ENCODE data around the gene POLE. TPM values are rescaled to one million over a fixed set of nuclear protein-coding genes. Genes with fewer than 3 reads are reported as not detected.
A peak's percentile ranks its signal among the peaks of the same experiment; 100 is the strongest.

POLE gene
- total RNA-seq, 3 donors from 2014 or later = 45.0 to 72.2 (median 55.1) TPM

GRCh38 chr12:132618683-132619043, 68.5 kb downstream of the POLE start, which contains the start of gene P2RX2:
TSS of gene P2RX2 (plus strand) at chr12:132618776. CDS start at chr12:132618817, 41 bp downstream.
- TF ChIP-seq CTCF (IDR thresholded peaks at IDR 0.05) = no peak
- ATAC-seq (no peak), DNase-seq (peak in 1 of 3 donors; percentile 39)
- peaks cover 10% of the 10 kb centered on the region for H3K9me3 ChIP-seq
- H3K36me3 ChIP-seq (ENCODE audit: low read depth) = no peaks in the 10 kb centered on the region
- H3K4me3 ChIP-seq = no peak within 1 kb of the TSS
- intact Hi-C loops (cut with DNase I, micrococcal nuclease) = no loop called here
- peaks cover 4% of the 10 kb centered on the region for H3K4me1 ChIP-seq (ENCODE audit: low read depth)

- H3K4me3 ChIP-seq = no peak overlapping the region
- intact Hi-C loops (cut with DNase I, micrococcal nuclease) = no loop called here
- DNase-seq = peak in 2 of 3 donors; percentile 35 to 37
- peaks cover 4% of the 10 kb centered on the region for H3K4me1 ChIP-seq (ENCODE audit: low read depth)
- H3K9me3 ChIP-seq = peaks cover 10% of the 10 kb centered on the region
- ATAC-seq = no peak
- no peaks in the 10 kb centered on the region for H3K36me3 ChIP-seq (ENCODE audit: low read depth)
- no peak for TF ChIP-seq CTCF (IDR thresholded peaks at IDR 0.05)
These were observed 69.1 kb downstream of the POLE start for GRCh38 chr12:132617822-132618682.

- Histone ChIP-seq H3K4me1 (ENCODE audit: low read depth) (peaks cover 4% of the 10 kb centered on the region), H3K4me3 (no peak overlapping the region), H3K9me3 (peaks cover 10% of the 10 kb centered on the region), H3K36me3 (ENCODE audit: low read depth) (no peaks in the 10 kb centered on the region)
- ATAC-seq = no peak
- no peak for TF ChIP-seq CTCF (IDR thresholded peaks at IDR 0.05)
- intact Hi-C loops (cut with DNase I, micrococcal nuclease) = no loop called here
- DNase-seq = peak in 1 of 3 donors; percentile 4
These were observed 69.9 kb downstream of the POLE start for GRCh38 chr12:132617135-132617701.

GRCh38 chr12:132615579-132616038, 71.5 kb downstream of the POLE start:
- no peak for TF ChIP-seq CTCF (IDR thresholded peaks at IDR 0.05)
- no peaks in the 10 kb centered on the region for H3K36me3 ChIP-seq (ENCODE audit: low read depth)
- peaks cover 4% of the 10 kb centered on the region for H3K4me1 ChIP-seq (ENCODE audit: low read depth)
- ATAC-seq (no peak), DNase-seq (peak in 1 of 3 donors; percentile 36)
- H3K4me3 ChIP-seq = no peak overlapping the region
- intact Hi-C loops (cut with DNase I, micrococcal nuclease) = no loop called here
- peaks cover 14% of the 10 kb centered on the region for H3K9me3 ChIP-seq

GRCh38 chr12:132614861-132615578, 72.1 kb downstream of the POLE start:
- intact Hi-C loops (cut with DNase I, micrococcal nuclease) = loop anchor here in 1 of 2 donors (5.0 kb wide), 1 partner anchor 198 kb away; no protein-coding TSS in a partner anchor
- Histone ChIP-seq H3K4me3 (no peak overlapping the region), H3K9me3 (peaks cover 14% of the 10 kb centered on the region), H3K4me1 (ENCODE audit: low read depth) (peaks cover 4% of the 10 kb centered on the region), H3K36me3 (ENCODE audit: low read depth) (no peaks in the 10 kb centered on the region)
- peak; percentile 86 for TF ChIP-seq CTCF (IDR thresholded peaks at IDR 0.05)
- DNase-seq (peak; percentile 78 to 87 (median 81)), ATAC-seq (peak; percentile 93)
